Measurements from ENCODE around the gene ACTL6B. TPM values are rescaled to one million over a fixed set of nuclear protein-coding genes. Genes with fewer than 3 reads are reported as not detected.

Gene ACTL6B
- total RNA-seq, 1 donor from 2014 or later = not detected

GRCh38 chr7:100632951-100633717 lies 23.1 kb downstream of the ACTL6B start:
- no peaks in the 10 kb centered on the region for H3K9me3 Mint-ChIP-seq (ENCODE audit: low read depth)
- H3K4me1 Mint-ChIP-seq (ENCODE audit: low read depth) = peaks cover 3% of the 10 kb centered on the region
- peak overlapping the region; percentile 80 for H3K4me3 Mint-ChIP-seq (ENCODE audit: unreplicated experiment)
- H3K36me3 Mint-ChIP-seq (ENCODE audit: low read depth) = no peaks in the 10 kb centered on the region
- peaks cover 9% of the 10 kb centered on the region for H3K27me3 Mint-ChIP-seq (ENCODE audit: low read depth)
- peak; percentile 63 for TF ChIP-seq CTCF (IDR thresholded peaks at IDR 0.05)
- peak overlapping the region; percentile 63 for H3K27ac Mint-ChIP-seq (ENCODE audit: unreplicated experiment)
- no peak for DNase-seq (ENCODE audit: low spot score)

- peaks cover 7% of the 10 kb centered on the region for H3K27me3 Mint-ChIP-seq (ENCODE audit: low read depth)
Observed at GRCh38 chr7:100630066-100630465, 26.2 kb downstream of the ACTL6B start.

GRCh38 chr7:100629117-100629716 lies 27.0 kb downstream of the ACTL6B start:
- peak; percentile 60 for TF ChIP-seq CTCF (IDR thresholded peaks at IDR 0.05)

More at GRCh38 chr7:100630066-100630465, 26.2 kb downstream of the ACTL6B start:
- TF ChIP-seq CTCF (IDR thresholded peaks at IDR 0.05) = no peak
- Mint-ChIP-seq H3K36me3 (ENCODE audit: low read depth) (no peaks in the 10 kb centered on the region), H3K4me3 (ENCODE audit: unreplicated experiment) (no peak overlapping the region), H3K4me1 (ENCODE audit: low read depth) (peaks cover 10% of the 10 kb centered on the region), H3K9me3 (ENCODE audit: low read depth) (no peaks in the 10 kb centered on the region), H3K27ac (ENCODE audit: unreplicated experiment) (no peak overlapping the region)
- no peak for DNase-seq (ENCODE audit: low spot score)

GRCh38 chr7:100627238-100627549 lies 29.1 kb downstream of the ACTL6B start:
- H3K36me3 Mint-ChIP-seq (ENCODE audit: low read depth) = no peaks in the 10 kb centered on the region
- no peak overlapping the region for H3K27ac Mint-ChIP-seq (ENCODE audit: unreplicated experiment)
- no peak overlapping the region for H3K4me3 Mint-ChIP-seq (ENCODE audit: unreplicated experiment)

More at GRCh38 chr7:100629117-100629716, 27.0 kb downstream of the ACTL6B start:
- Mint-ChIP-seq H3K36me3 (ENCODE audit: low read depth) (no peaks in the 10 kb centered on the region), H3K27me3 (ENCODE audit: low read depth) (peaks cover 4% of the 10 kb centered on the region), H3K4me1 (ENCODE audit: low read depth) (peaks cover 10% of the 10 kb centered on the region), H3K27ac (ENCODE audit: unreplicated experiment) (no peak overlapping the region), H3K4me3 (ENCODE audit: unreplicated experiment) (no peak overlapping the region), H3K9me3 (ENCODE audit: low read depth) (no peaks in the 10 kb centered on the region)
- DNase-seq (ENCODE audit: low spot score) = no peak

More at GRCh38 chr7:100627238-100627549, 29.1 kb downstream of the ACTL6B start:
- Mint-ChIP-seq H3K9me3 (ENCODE audit: low read depth) (no peaks in the 10 kb centered on the region), H3K4me1 (ENCODE audit: low read depth) (peaks cover 7% of the 10 kb centered on the region), H3K27me3 (ENCODE audit: low read depth) (no peaks in the 10 kb centered on the region)
- no peak for DNase-seq (ENCODE audit: low spot score)
- TF ChIP-seq CTCF (IDR thresholded peaks at IDR 0.05) = no peak
